Loucy (cell line): Measurements from ENCODE around the gene VCX2.

Experiments
- H2AFZ ChIP-seq: fragments of 200-600 bp; sonication (generic); 2 replicates; pipeline ENCODE4 v1.6.0; 2016; ENCODE audit warnings: antibody characterized with exemption, mild to moderate bottlenecking, low read length, moderate library complexity
- H3F3A ChIP-seq: fragments of 200-600 bp; 2 replicates; pipeline ENCODE4 v1.6.0; 2016; ENCODE audit warnings: antibody characterized with exemption, low read depth, mild to moderate bottlenecking
- H3K27me3 ChIP-seq: fragments of 200-600 bp; sonication (generic); 2 replicates; pipeline ENCODE4 v1.6.1; 2014; ENCODE audit warnings: low read length, mild to moderate bottlenecking; ENCODE audit not compliant: insufficient read depth, poor library complexity, severe bottlenecking
- H3K36me3 ChIP-seq: fragments of 200-600 bp; sonication (generic); 2 replicates; pipeline ENCODE4 v1.6.1; 2016; ENCODE audit warnings: low read length; ENCODE audit not compliant: insufficient read depth
- H3K4me1 ChIP-seq: fragments of 200-600 bp; sonication (generic); 2 replicates; pipeline ENCODE4 v1.5.1; 2014; ENCODE audit warnings: low read length, mild to moderate bottlenecking; ENCODE audit not compliant: insufficient read depth, poor library complexity, severe bottlenecking
- H3K4me2 ChIP-seq: fragments of 200-600 bp; sonication (generic); 2 replicates; pipeline ENCODE4 v1.6.0; 2014; ENCODE audit warnings: antibody characterized with exemption, low read length, low read depth, mild to moderate bottlenecking; ENCODE audit not compliant: poor library complexity, severe bottlenecking
- H3K4me3 ChIP-seq: fragments of 200-600 bp; sonication (generic); 2 replicates; pipeline ENCODE4 v1.5.1; 2014; ENCODE audit warnings: low read length, mild to moderate bottlenecking, mixed read lengths; ENCODE audit not compliant: poor library complexity, severe bottlenecking
- H3K79me2 ChIP-seq: fragments of 200-600 bp; sonication (generic); 2 replicates; pipeline ENCODE4 v1.6.1; 2014; ENCODE audit warnings: low read length; ENCODE audit not compliant: insufficient read depth
- H3K9ac ChIP-seq: fragments of 200-600 bp; sonication (generic); 2 replicates; pipeline ENCODE4 v1.6.0; 2014; ENCODE audit warnings: mild to moderate bottlenecking, low read depth, low read length, moderate library complexity; ENCODE audit not compliant: poor library complexity, severe bottlenecking
- H3K9me2 ChIP-seq: fragments of 200-600 bp; sonication (generic); replicated peaks from 2 replicates; pipeline ENCODE4 v1.6.1; 2016; ENCODE audit warnings: low read depth, low read length, mixed read lengths
- H3K9me3 ChIP-seq: fragments of 200-600 bp; sonication (generic); 2 replicates; pipeline ENCODE4 v1.6.1; 2014; ENCODE audit warnings: mild to moderate bottlenecking, antibody characterized with exemption, low read length, low read depth; ENCODE audit not compliant: insufficient read depth
- H4K20me1 ChIP-seq: fragments of 200-600 bp; sonication (generic); 2 replicates; pipeline ENCODE4 v1.6.0; 2014; ENCODE audit warnings: antibody characterized with exemption, low read length, mild to moderate bottlenecking; ENCODE audit not compliant: insufficient read depth, poor library complexity, severe bottlenecking
- CTCF ChIP-seq: fragments of 200-600 bp; sonication (generic); conservative IDR thresholded peaks from 2 replicates; pipeline ENCODE4 v1.5.1; 2014; ENCODE audit warnings: mild to moderate bottlenecking, antibody characterized with exemption, low read length
- EZH2phosphoT487 ChIP-seq: fragments of 200-600 bp; IDR thresholded peaks from 2 replicates; pipeline ENCODE4 v1.6.1; 2018; ENCODE audit warnings: antibody characterized with exemption, mild to moderate bottlenecking, moderate library complexity, borderline replicate concordance

VCX2 gene

GRCh38 chrX:8144925-8145324 lies 26.1 kb downstream of the VCX2 start:
- H3K9ac ChIP-seq: no peak overlapping the region
- no peaks in the 10 kb centered on the region for H3F3A ChIP-seq
- no peaks in the 10 kb centered on the region for H3K36me3 ChIP-seq
- H3K4me2 ChIP-seq: no peak overlapping the region
- H2AFZ ChIP-seq: no peak overlapping the region
- H3K27me3 ChIP-seq: no peaks in the 10 kb centered on the region
- H3K9me3 ChIP-seq: no peaks in the 10 kb centered on the region
- H3K79me2 ChIP-seq: no peaks in the 10 kb centered on the region
- H3K4me3 ChIP-seq: no peak overlapping the region
- no peak for TF ChIP-seq CTCF
- TF ChIP-seq EZH2phosphoT487: no peak
- no peaks in the 10 kb centered on the region for H3K4me1 ChIP-seq
- no peaks in the 10 kb centered on the region for H3K9me2 ChIP-seq
- H4K20me1 ChIP-seq: no peaks in the 10 kb centered on the region

- H3K4me2 ChIP-seq: no peak overlapping the region
- H4K20me1 ChIP-seq: no peaks in the 10 kb centered on the region
- TF ChIP-seq EZH2phosphoT487 (no peak), CTCF (no peak)
- H3K9me3 ChIP-seq: no peaks in the 10 kb centered on the region
- no peaks in the 10 kb centered on the region for H3K9me2 ChIP-seq
- H3K36me3 ChIP-seq: no peaks in the 10 kb centered on the region
- H3K27me3 ChIP-seq: no peaks in the 10 kb centered on the region
- H3F3A ChIP-seq: no peaks in the 10 kb centered on the region
- H3K79me2 ChIP-seq: no peaks in the 10 kb centered on the region
- H2AFZ ChIP-seq: no peak overlapping the region
- H3K4me3 ChIP-seq: no peak overlapping the region
- no peak overlapping the region for H3K9ac ChIP-seq
- no peaks in the 10 kb centered on the region for H3K4me1 ChIP-seq
Observed at GRCh38 chrX:8141896-8142295, 29.2 kb downstream of the VCX2 start.

GRCh38 chrX:8140986-8141744 lies 29.9 kb downstream of the VCX2 start:
- Histone ChIP-seq H3K36me3 (no peaks in the 10 kb centered on the region), H3K4me1 (no peaks in the 10 kb centered on the region), H3K27me3 (no peaks in the 10 kb centered on the region), H3K9me2 (no peaks in the 10 kb centered on the region), H2AFZ (no peak overlapping the region), H4K20me1 (no peaks in the 10 kb centered on the region), H3K9me3 (no peaks in the 10 kb centered on the region), H3F3A (no peaks in the 10 kb centered on the region), H3K4me3 (no peak overlapping the region), H3K9ac (no peak overlapping the region), H3K79me2 (no peaks in the 10 kb centered on the region), H3K4me2 (no peak overlapping the region)
- TF ChIP-seq CTCF: no peak
- TF ChIP-seq EZH2phosphoT487: no peak
